Measurements from ENCODE around the gene LUZP4. TPM values are rescaled to one million over a fixed set of nuclear protein-coding genes. Genes with fewer than 3 reads are reported as not detected.
"Not testable (repeated sequence)": the region's sequence is repeated elsewhere in the genome, so short reads cannot be mapped to it uniquely, and the experiment has no call there.

Gene LUZP4
- total RNA-seq, 4 donors from 2014 or later = not detected

- ATAC-seq (no peak), DNase-seq (no peak)
- H3K27me3 ChIP-seq = peaks cover 0 to 3% (median 0%) of the 10 kb centered on the region in 3 donors
- H3K4me1 ChIP-seq = no peaks in the 10 kb centered on the region
- in situ Hi-C loops (cut with MboI; ENCODE audit: low sequenced_read_pairs in 4 of 4) = no loop called here
- no peak overlapping the region for H3K4me3 ChIP-seq
- no peaks in the 10 kb centered on the region for H3K36me3 ChIP-seq
- TF ChIP-seq CTCF (IDR thresholded peaks at IDR 0.05 in 4 of 5, conservative IDR thresholded peaks at IDR 0.05 in 1 of 5) (no peak), POLR2A (IDR thresholded peaks at IDR 0.05) (no peak)
- intact Hi-C loops (cut with DNase I; ENCODE audit: low total_unique reads) = no loop called here
- no peak overlapping the region for H3K27ac ChIP-seq
- no peaks in the 10 kb centered on the region for H3K9me3 ChIP-seq
Measured at GRCh38 chrX:115311601-115312001, 22.1 kb downstream of the LUZP4 start.

- Histone ChIP-seq H3K27ac (no peak overlapping the region), H3K4me1 (no peaks in the 10 kb centered on the region), H3K4me3 (no peak overlapping the region), H3K27me3 (peaks cover 0 to 12% (median 0%) of the 10 kb centered on the region in 3 donors), H3K9me3 (no peaks in the 10 kb centered on the region), H3K36me3 (no peaks in the 10 kb centered on the region)
- ATAC-seq = no peak
- TF ChIP-seq POLR2A (IDR thresholded peaks at IDR 0.05) (no peak), CTCF (IDR thresholded peaks at IDR 0.05 in 4 of 5, conservative IDR thresholded peaks at IDR 0.05 in 1 of 5) (no peak)
- in situ Hi-C loops (cut with MboI; ENCODE audit: low sequenced_read_pairs in 4 of 4) = no loop called here
- intact Hi-C loops (cut with DNase I; ENCODE audit: low total_unique reads) = no loop called here
- DNase-seq = no peak
Measured at GRCh38 chrX:115318139-115318538, 28.6 kb downstream of the LUZP4 start.

GRCh38 chrX:115322375-115322774 is 32.9 kb downstream of the LUZP4 start:
- in situ Hi-C loops (cut with MboI; ENCODE audit: low sequenced_read_pairs in 4 of 4) = no loop called here
- H3K4me3 ChIP-seq = no peak overlapping the region
- intact Hi-C loops (cut with DNase I; ENCODE audit: low total_unique reads) = no loop called here
- H3K4me1 ChIP-seq = no peaks in the 10 kb centered on the region
- DNase-seq (no peak), ATAC-seq (no peak)
- H3K27ac ChIP-seq = no peak overlapping the region
- TF ChIP-seq POLR2A (IDR thresholded peaks at IDR 0.05) = no peak
- no peak for TF ChIP-seq CTCF (IDR thresholded peaks at IDR 0.05 in 4 of 5, conservative IDR thresholded peaks at IDR 0.05 in 1 of 5)
- peaks cover 0 to 8% (median 0%) of the 10 kb centered on the region in 3 donors for H3K27me3 ChIP-seq
- no peaks in the 10 kb centered on the region for H3K9me3 ChIP-seq
- no peaks in the 10 kb centered on the region for H3K36me3 ChIP-seq

- H3K36me3 ChIP-seq = no peaks in the 10 kb centered on the region
- no peak for DNase-seq
- H3K27me3 ChIP-seq = peaks cover 0 to 10% (median 0%) of the 10 kb centered on the region in 3 donors
- no peaks in the 10 kb centered on the region for H3K9me3 ChIP-seq
- no peaks in the 10 kb centered on the region for H3K4me1 ChIP-seq
- TF ChIP-seq CTCF (IDR thresholded peaks at IDR 0.05 in 4 of 5, conservative IDR thresholded peaks at IDR 0.05 in 1 of 5) = no peak
- no peak for TF ChIP-seq POLR2A (IDR thresholded peaks at IDR 0.05)
- ATAC-seq = no peak
- no peak overlapping the region for H3K4me3 ChIP-seq
- in situ Hi-C loops (cut with MboI; ENCODE audit: low sequenced_read_pairs in 4 of 4) = no loop called here
- intact Hi-C loops (cut with DNase I; ENCODE audit: low total_unique reads) = no loop called here
- H3K27ac ChIP-seq = no peak overlapping the region
Measured at GRCh38 chrX:115324194-115324593, 34.7 kb downstream of the LUZP4 start.

- in situ Hi-C loops (cut with MboI; ENCODE audit: low sequenced_read_pairs in 4 of 4) = loop anchor here in 1 of 4 donors (25.0 kb wide), 1 partner anchor 92 kb away; the partner anchor contains the start of gene LRCH2
- H3K36me3 ChIP-seq; H3K27me3 ChIP-seq; intact Hi-C loops (cut with DNase I; ENCODE audit: low total_unique reads); DNase-seq; H3K4me1 ChIP-seq; H3K9me3 ChIP-seq; H3K27ac ChIP-seq; H3K4me3 ChIP-seq; ATAC-seq: not testable (repeated sequence)
Measured at GRCh38 chrX:115329282-115329681, 39.8 kb downstream of the LUZP4 start.
